H1 (cell line): ENCODE data around the gene PGF. TPM values are rescaled to one million over a fixed set of nuclear protein-coding genes. Genes with fewer than 3 reads are reported as not detected.

ENCODE experiments used
- CTCF ChIA-PET: fragments of 300-600 bp; sonication (Branson Sonifier 250); formaldehyde crosslinking; loops from one replicate; lab custom pipeline; 2021; ENCODE audit not compliant: partially characterized antibody; lab: Charles Lee
- POLR2A ChIA-PET: fragments of 300-600 bp; sonication (Branson Sonifier 250); formaldehyde crosslinking; loops from one replicate; lab custom pipeline; 2021; ENCODE audit warnings: inconsistent platforms; ENCODE audit not compliant: partially characterized antibody; lab: Charles Lee
- DNase-seq, 2 experiments: peaks; one replicate each; pipeline versions ENCODE4 v3.0.0 to v3.0.0-alpha.2; 2010 to 2022; ENCODE audit warnings: low spot score in 2 of 2, low read depth in 1 of 2, mixed read lengths in 1 of 2
- FAIRE-seq: peaks from 2 replicates; lab custom pipeline; 2011; peaks lifted over from hg19 to GRCh38; lab: Jason Lieb, UNC
- H2AFZ ChIP-seq: 2 replicates; pipeline ENCODE4 v1.8.1; 2012; ENCODE audit warnings: low read length, inconsistent platforms
- H2AK5ac ChIP-seq: 2 replicates; pipeline ENCODE4 v1.6.1; 2013; ENCODE audit warnings: low read depth, low read length
- H2BK120ac ChIP-seq: replicated peaks from 2 replicates; pipeline ENCODE3; 2013; ENCODE audit warnings: low read depth, low read length, inconsistent platforms
- H2BK12ac ChIP-seq: 2 replicates; pipeline ENCODE4 v1.6.1; 2013; ENCODE audit warnings: low read depth, low read length
- H2BK15ac ChIP-seq: 2 replicates; pipeline ENCODE4 v1.6.1; 2013; ENCODE audit warnings: low read length
- H2BK20ac ChIP-seq: 2 replicates; pipeline ENCODE4 v1.6.1; 2013; ENCODE audit warnings: low read length
- H2BK5ac ChIP-seq: 2 replicates; pipeline ENCODE4 v1.6.1; 2013; ENCODE audit warnings: low read depth, low read length
- H3K14ac ChIP-seq: 2 replicates; pipeline ENCODE4 v1.6.1; 2013; ENCODE audit warnings: inconsistent platforms; ENCODE audit not compliant: insufficient read length
- H3K18ac ChIP-seq: 2 replicates; pipeline ENCODE4 v1.6.1; 2013; ENCODE audit warnings: low read length; ENCODE audit errors: extremely low read depth
- H3K23ac ChIP-seq: 2 replicates; pipeline ENCODE4 v1.6.1; 2013; ENCODE audit warnings: inconsistent platforms; ENCODE audit not compliant: insufficient read length
- H3K23me2 ChIP-seq: 2 replicates; pipeline ENCODE4 v1.6.1; 2013; ENCODE audit warnings: low read depth, low read length
- H3K27ac ChIP-seq: 2 replicates; pipeline ENCODE4 v1.6.1; 2011; ENCODE audit warnings: low read depth, low read length, inconsistent platforms
- H3K27me3 ChIP-seq, 4 experiments: replicated peaks in 1 of 4; 1 replicate in 1 of 4; 2 replicates in 3 of 4; pipeline versions ENCODE4 v1.6.1 to v1.8.1; 2011 to 2013; ENCODE audit warnings: low read length in 3 of 4, mild to moderate bottlenecking in 3 of 4, inconsistent platforms in 2 of 4, mixed read lengths in 2 of 4, moderate library complexity in 1 of 4; ENCODE audit not compliant: control insufficient read depth in 3 of 4, insufficient read depth in 3 of 4; ENCODE audit errors: extremely low read depth in 1 of 4
- H3K36me3 ChIP-seq, 4 experiments: 2 replicates each; pipeline versions ENCODE4 v1.6.1 to v1.8.1; 2011 to 2013; ENCODE audit warnings: mild to moderate bottlenecking in 4 of 4, low read length in 3 of 4, moderate library complexity in 2 of 4, control low read depth in 1 of 4, inconsistent platforms in 1 of 4; ENCODE audit not compliant: insufficient read depth in 4 of 4, control insufficient read depth in 2 of 4
- H3K4ac ChIP-seq: replicated peaks from 2 replicates; pipeline ENCODE3; 2013; ENCODE audit warnings: low read length, low read depth, mixed read lengths, inconsistent platforms; ENCODE audit not compliant: insufficient read length
- H3K4me1 ChIP-seq, 4 experiments: replicated peaks in 1 of 4; 1 replicate in 1 of 4; 2 replicates in 3 of 4; pipeline versions ENCODE4 v1.6.1 to v1.8.1; 2011 to 2013; ENCODE audit warnings: low read length in 3 of 4, inconsistent platforms in 2 of 4, mixed read lengths in 1 of 4; ENCODE audit not compliant: insufficient read depth in 4 of 4, control insufficient read depth in 3 of 4
- H3K4me2 ChIP-seq, 2 experiments: 2 replicates each; pipeline versions ENCODE4 v1.6.1 to v1.8.1; 2011 to 2013; ENCODE audit warnings: low read depth in 2 of 2, low read length in 2 of 2, control low read depth in 1 of 2, inconsistent platforms in 1 of 2, mild to moderate bottlenecking in 1 of 2; ENCODE audit not compliant: insufficient read depth in 1 of 2
- H3K4me3 ChIP-seq, 4 experiments: fragments of 200-600, 300-600 bp in 1 of 4; sonication (generic), shearing (Covaris generic), sonication (Bioruptor Twin) in 1 of 4; 2 replicates each; pipeline versions ENCODE4 v1.5.1 to v1.8.1; 2011 to 2016; ENCODE audit warnings: low read length in 4 of 4, low read depth in 3 of 4, control low read depth in 2 of 4, inconsistent platforms in 2 of 4, mild to moderate bottlenecking in 2 of 4, mixed read lengths in 1 of 4, moderate library complexity in 1 of 4; ENCODE audit not compliant: insufficient read depth in 2 of 4; ENCODE audit errors: extremely low read depth in 1 of 4
- H3K56ac ChIP-seq: replicated peaks from 2 replicates; pipeline ENCODE3; 2013; ENCODE audit warnings: low read depth, mild to moderate bottlenecking, mixed read lengths, low read length, inconsistent platforms; ENCODE audit not compliant: insufficient read length
- H3K79me1 ChIP-seq: 2 replicates; pipeline ENCODE4 v1.6.1; 2013; ENCODE audit warnings: low read depth, low read length, control low read depth
- H3K79me2 ChIP-seq, 2 experiments: 2 replicates each; pipeline versions ENCODE4 v1.6.1 to v1.8.1; 2012 to 2013; ENCODE audit warnings: low read length in 2 of 2, mild to moderate bottlenecking in 2 of 2, inconsistent platforms in 1 of 2; ENCODE audit not compliant: insufficient read depth in 2 of 2, control insufficient read depth in 1 of 2
- H3K9ac ChIP-seq, 4 experiments: replicated peaks in 1 of 4; 1 replicate in 1 of 4; 2 replicates in 3 of 4; pipeline versions ENCODE4 v1.6.1 to v1.8.1; 2011 to 2013; ENCODE audit warnings: low read depth in 3 of 4, low read length in 3 of 4, control low read depth in 2 of 4, mild to moderate bottlenecking in 2 of 4, moderate library complexity in 2 of 4, inconsistent platforms in 1 of 4; ENCODE audit errors: extremely low read depth in 1 of 4
- H3K9me3 ChIP-seq, 2 experiments: 2 replicates each; pipeline versions ENCODE4 v1.6.1 to v1.8.1; 2012 to 2013; ENCODE audit warnings: mild to moderate bottlenecking in 2 of 2, moderate library complexity in 2 of 2, control low read depth in 1 of 2, inconsistent platforms in 1 of 2, low read depth in 1 of 2, low read length in 1 of 2, mixed read lengths in 1 of 2; ENCODE audit not compliant: insufficient read depth in 2 of 2
- H4K20me1 ChIP-seq, 2 experiments: replicated peaks in 1 of 2; 2 replicates each; pipeline versions ENCODE3 to v1.8.1; 2011 to 2013; ENCODE audit warnings: inconsistent platforms in 2 of 2, low read length in 2 of 2, mild to moderate bottlenecking in 1 of 2; ENCODE audit not compliant: insufficient read depth in 2 of 2, control insufficient read depth in 1 of 2
- H4K5ac ChIP-seq: 2 replicates; pipeline ENCODE4 v1.6.1; 2013; ENCODE audit warnings: low read length, low read depth, mixed read lengths, inconsistent platforms; ENCODE audit not compliant: insufficient read length
- H4K8ac ChIP-seq: 2 replicates; pipeline ENCODE4 v1.8.0; 2013; ENCODE audit warnings: mild to moderate bottlenecking, moderate library complexity, low read length, inconsistent platforms; ENCODE audit not compliant: insufficient read depth; ENCODE audit errors: extremely low read depth
- H4K91ac ChIP-seq: replicated peaks from 2 replicates; pipeline ENCODE3; 2013; ENCODE audit warnings: low read length, mixed read lengths, inconsistent platforms; ENCODE audit not compliant: insufficient read length
- JUND ChIP-seq: IDR thresholded peaks from 2 replicates; pipeline ENCODE4 v1.6.1; 2011; ENCODE audit warnings: mild to moderate bottlenecking, improper control_type of control experiment, low read length
- KDM4A ChIP-seq: IDR thresholded peaks from one replicate; pipeline ENCODE4 v1.7.1; 2012; ENCODE audit warnings: low read depth, mild to moderate bottlenecking, moderate library complexity, low read length, inconsistent platforms; ENCODE audit not compliant: severe bottlenecking
- TCF12 ChIP-seq: IDR thresholded peaks from 2 replicates; pipeline ENCODE4 v1.6.1; 2011; ENCODE audit warnings: low read depth, mild to moderate bottlenecking, low read length
- TEAD4 ChIP-seq: IDR thresholded peaks from 2 replicates; pipeline ENCODE4 v1.6.1; 2012; ENCODE audit warnings: low read depth, low read length, inconsistent platforms, mixed read lengths
- YY1 ChIP-seq: IDR thresholded peaks from 2 replicates; pipeline ENCODE4 v1.6.1; 2011; ENCODE audit warnings: low read depth, mild to moderate bottlenecking, low read length
- WGBS, 2 experiments: shearing (Covaris generic) in 1 of 2; methylation state at CpG; one replicate each; pipeline versions ENCODE4 v1.1.6 to v1.1.7; 2013 to 2015; ENCODE audit warnings: low lambda C conversion rate in 2 of 2, mixed read lengths in 2 of 2, inconsistent platforms in 1 of 2, low coverage in 1 of 2, missing lambda C conversion rate in 1 of 2; ENCODE audit not compliant: insufficient replicate concordance in 2 of 2, insufficient coverage in 1 of 2, insufficient read length in 1 of 2; ENCODE audit errors: extremely low coverage in 1 of 2, missing lambda C conversion rate in 1 of 2; 5-methylcytosine and 5-hydroxymethylcytosine counted together
- polyA plus RNA-seq, 7 experiments: library from polyadenylated mRNA; depleted of rRNA in 3 of 7; stranded (reverse) in 5 of 7; unstranded in 2 of 7; fragments of >200 nt in 5 of 7; fragments of 200-250 nt in 2 of 7; gene quantifications; 1 replicate in 5 of 7; 2 replicates in 1 of 7; 4 replicates in 1 of 7; pipeline versions ENCODE4 v1.2.1 to v1.2.3, GENCODE V29; 2011 to 2013; ENCODE audit warnings: missing spikeins in 2 of 7, mixed read lengths in 2 of 7
- total RNA-seq: library from RNA; stranded (reverse); fragmentation: NEBNext Ultra II Directional; extraction: Animal tissue kit (Norgen Biotek cat#: 25700); gene quantifications from 2 replicates; pipeline ENCODE4 v1.2.1, GENCODE V29; 2021

Gene PGF
- total and polyA plus RNA-seq, 2 of the 8 experiments (the other 6 are each of a cell fraction or from before 2014, with no cell fraction given) = 2.1 to 4.1 TPM

DNA sequence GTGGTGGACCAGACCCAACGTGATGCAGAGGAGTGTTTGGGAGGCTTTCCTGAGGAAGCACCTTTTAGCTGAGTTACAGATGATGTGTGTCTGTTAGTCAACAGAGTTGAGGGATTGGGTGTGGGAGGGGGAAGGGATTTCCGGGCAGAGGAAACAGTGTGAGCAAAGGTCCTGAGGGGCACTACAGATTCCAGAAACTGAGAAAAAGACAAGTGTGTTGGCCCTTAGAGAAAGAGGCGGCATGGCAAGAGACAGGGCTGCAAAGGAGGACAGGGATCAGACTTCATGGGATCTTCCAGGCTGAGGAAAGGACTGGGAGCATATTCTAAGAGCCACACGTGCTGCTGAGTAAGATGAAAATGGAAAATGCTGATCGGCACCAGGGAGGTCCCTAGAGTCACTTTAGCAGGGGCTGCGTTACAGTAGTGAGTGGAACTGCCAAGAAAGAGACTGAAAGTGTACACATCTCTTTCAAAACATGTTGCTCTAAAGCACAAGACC is 22.9 kb downstream of the PGF start:
- no peak overlapping the region for H2AK5ac ChIP-seq
- FAIRE-seq = no peak
- no peak overlapping the region for H3K4ac ChIP-seq
- H2AFZ ChIP-seq = peak overlapping the region; percentile 35; the same call in 1 of the 2 replicates
- H4K91ac ChIP-seq = no peak overlapping the region
- CTCF ChIA-PET = interaction anchor here (1.0 to 7.1 kb wide), 2 partner anchors 13 to 16 kb away, joined by 4 to 62 read pairs; no protein-coding TSS in a partner anchor
- H3K36me3 ChIP-seq = no peaks in the 10 kb centered on the region
- peak overlapping the region; percentile 78; the same call in 1 of the 2 replicates for H3K18ac ChIP-seq
- H3K56ac ChIP-seq = no peak overlapping the region
- no peak overlapping the region for H2BK5ac ChIP-seq
- no peaks in the 10 kb centered on the region for H3K9me3 ChIP-seq
- H3K4me1 ChIP-seq = peaks cover 0 to 5% (median 0%) of the 10 kb centered on the region in 4 experiments; a peak in 1 of 7 replicates
- no peak overlapping the region for H2BK12ac ChIP-seq
- no peak overlapping the region for H3K9ac ChIP-seq
- H2BK20ac ChIP-seq = no peak overlapping the region
- H4K8ac ChIP-seq = no peak overlapping the region
- TF ChIP-seq TEAD4 = no peak
- TF ChIP-seq TCF12 = no peak
- TF ChIP-seq JUND = no peak
- TF ChIP-seq YY1 = no peak
- no peak for TF ChIP-seq KDM4A
- H3K23ac ChIP-seq = no peak overlapping the region
- H3K4me3 ChIP-seq = no peak overlapping the region
- H3K79me2 ChIP-seq = no peaks in the 10 kb centered on the region
- DNase-seq = no peak
- no peak overlapping the region for H3K4me2 ChIP-seq
- POLR2A ChIA-PET = interaction anchor here (1.6 kb wide), 1 partner anchor 10 kb away, joined by 5 read pairs; the partner anchor contains the start of gene RPS6KL1
- no peak overlapping the region for H2BK15ac ChIP-seq
- H3K14ac ChIP-seq = no peak overlapping the region
- no peak overlapping the region for H2BK120ac ChIP-seq
- no peaks in the 10 kb centered on the region for H3K79me1 ChIP-seq
- H3K27me3 ChIP-seq = no peaks in the 10 kb centered on the region
- no peak overlapping the region for H3K27ac ChIP-seq
- no peak overlapping the region for H4K5ac ChIP-seq
- H4K20me1 ChIP-seq = no peaks in the 10 kb centered on the region
- H3K23me2 ChIP-seq = no peaks in the 10 kb centered on the region
- 73% methylated on average over 6 of the region's 6 CpGs; no CpG with 5 or more reads in 1 of the 2 experiments for WGBS, 2 experiments
